GM19438 (cell line): ENCODE measurements around the gene PEAK1.

Source experiments
- ATAC-seq: cut with Tn5 transposase; IDR thresholded peaks from one replicate; pipeline ENCODE4 v1.9.1; 2021; ENCODE audit warnings: low read depth; ENCODE audit not compliant: unreplicated experiment

The PEAK1 gene

DNA sequence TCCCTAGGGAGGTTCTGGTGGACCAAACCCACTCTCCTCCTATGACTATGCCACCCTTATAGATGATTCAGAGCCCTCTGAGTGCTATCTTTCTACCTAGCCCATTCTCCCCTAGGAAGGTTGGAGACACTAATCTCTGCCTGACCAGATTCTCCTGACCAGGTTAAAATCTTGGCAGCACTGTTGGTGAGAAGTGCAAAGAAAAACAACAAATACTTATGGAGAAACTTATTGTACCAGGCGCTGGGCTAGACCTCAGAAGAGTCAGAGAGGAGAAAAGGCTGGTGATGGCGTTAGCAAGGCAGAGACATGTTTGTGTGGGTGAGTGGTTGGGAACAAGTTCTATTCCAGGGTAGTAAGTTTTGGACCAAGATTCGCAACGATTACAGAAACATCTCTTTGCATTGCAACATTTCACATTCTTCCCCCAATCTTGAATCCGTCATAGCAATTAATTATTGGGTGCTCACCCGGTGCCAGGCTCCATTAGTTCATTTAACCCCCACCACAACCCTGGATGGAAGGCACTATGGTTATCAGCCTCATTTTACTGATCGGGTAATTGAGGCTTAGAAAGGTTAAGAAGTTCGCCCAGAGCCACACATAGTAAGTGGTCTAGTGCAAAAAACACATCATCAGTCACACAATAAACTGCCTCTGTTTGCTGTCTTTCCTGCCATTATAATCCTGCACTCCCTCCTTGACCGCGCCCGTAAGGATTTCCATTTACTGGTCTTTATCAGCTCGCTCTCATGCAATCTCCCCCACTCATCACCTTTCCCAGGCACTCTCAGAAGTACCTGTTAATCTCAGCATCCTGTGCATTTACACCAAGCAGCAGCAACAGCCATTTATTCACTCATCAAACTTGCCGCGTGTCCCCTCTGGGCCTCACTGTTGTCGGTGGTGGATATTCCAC lies 348.3 kb downstream of the PEAK1 start:
- no peak for ATAC-seq

DNA sequence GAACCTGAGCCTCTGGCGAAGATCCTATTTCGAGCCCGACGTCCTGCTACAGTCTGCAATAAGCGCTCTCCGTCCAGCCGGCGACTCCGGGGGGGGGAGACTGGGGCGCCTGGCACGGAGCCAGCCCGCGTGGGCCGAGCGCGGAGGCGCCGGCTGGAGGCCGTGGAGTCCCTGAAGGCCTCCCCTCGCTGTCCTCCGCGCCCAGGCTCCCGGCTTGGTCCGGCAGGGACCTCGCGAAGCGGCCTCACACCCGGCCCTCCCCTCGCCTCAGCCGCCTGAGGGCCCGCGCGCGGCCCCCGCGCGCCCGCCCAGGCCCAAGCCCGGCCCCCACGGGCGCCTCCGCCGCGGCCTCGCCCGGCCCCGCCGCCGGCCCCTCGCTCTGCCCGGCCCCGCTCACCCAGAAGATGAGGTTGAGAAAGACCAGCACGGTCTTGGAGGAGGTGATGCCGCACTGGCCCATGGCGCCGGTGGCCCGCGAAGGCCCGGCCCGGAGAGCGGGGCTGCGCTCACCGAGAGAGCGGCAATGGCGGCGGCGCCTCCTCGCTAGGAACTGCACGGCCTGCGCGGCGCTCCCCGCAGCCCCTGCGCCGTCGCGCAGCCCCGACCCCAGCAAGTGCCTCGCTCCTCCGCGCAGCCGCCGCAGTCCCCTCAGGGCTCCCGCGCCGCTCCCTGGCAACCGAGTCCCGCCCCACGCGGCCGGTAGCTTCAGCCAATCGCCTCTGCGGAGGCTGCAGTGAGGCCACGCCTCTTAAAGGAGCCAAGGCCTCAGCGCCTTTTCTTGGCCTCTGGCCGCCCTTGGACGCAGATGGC lies 349.2 kb downstream of the PEAK1 start, which contains the start of gene TSPAN3:
Gene TSPAN3, minus strand, starts transcription at position 615 of the 810 bp plus-strand sequence. Its CDS starts 155 bp downstream, at position 460.
- ATAC-seq: peak; percentile 81

DNA sequence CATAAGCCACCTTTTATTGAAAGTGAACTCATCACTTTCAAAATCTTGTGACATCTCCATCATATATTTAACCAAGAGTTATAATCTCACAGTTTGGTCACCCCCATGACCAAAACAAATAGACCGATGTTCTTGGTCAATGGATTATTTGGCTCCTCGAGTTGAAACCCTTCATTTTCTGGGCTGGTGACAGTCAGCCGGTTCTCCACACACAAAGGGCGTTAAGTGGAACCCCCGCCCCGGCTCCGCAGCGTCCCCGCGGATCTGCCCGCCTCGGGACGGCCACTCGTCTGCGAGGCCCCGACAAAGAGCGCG lies 349.8 kb downstream of the PEAK1 start:
- ATAC-seq: no peak

DNA sequence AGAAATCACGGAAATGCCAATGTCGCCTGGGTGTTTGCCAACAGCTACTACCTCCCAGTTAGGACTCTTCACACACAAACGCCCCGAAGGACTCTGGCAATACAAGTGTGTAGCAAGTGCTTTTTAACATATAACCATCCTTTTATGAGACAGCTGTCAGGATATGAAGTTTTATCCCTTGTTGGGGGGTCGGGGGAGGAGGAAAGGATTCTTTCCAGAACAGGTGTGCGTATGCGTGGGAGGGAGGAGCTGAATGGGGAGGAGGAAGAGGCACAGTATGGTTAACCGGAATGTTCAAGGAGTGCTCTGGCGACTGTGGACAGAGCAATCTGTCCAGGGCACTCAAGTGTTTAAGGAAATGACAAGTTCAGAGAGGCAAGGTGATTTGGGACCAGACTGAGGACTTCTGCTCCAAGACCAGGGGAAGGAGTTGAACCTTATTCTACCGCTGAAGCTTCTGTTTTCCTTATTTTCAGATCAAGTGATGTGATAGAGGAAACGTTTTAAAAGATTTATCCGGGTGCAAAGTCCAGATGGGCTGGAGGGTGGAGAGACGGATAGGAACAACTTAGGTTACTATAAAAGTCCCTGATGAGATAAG lies 350.3 kb downstream of the PEAK1 start:
- no peak for ATAC-seq

DNA sequence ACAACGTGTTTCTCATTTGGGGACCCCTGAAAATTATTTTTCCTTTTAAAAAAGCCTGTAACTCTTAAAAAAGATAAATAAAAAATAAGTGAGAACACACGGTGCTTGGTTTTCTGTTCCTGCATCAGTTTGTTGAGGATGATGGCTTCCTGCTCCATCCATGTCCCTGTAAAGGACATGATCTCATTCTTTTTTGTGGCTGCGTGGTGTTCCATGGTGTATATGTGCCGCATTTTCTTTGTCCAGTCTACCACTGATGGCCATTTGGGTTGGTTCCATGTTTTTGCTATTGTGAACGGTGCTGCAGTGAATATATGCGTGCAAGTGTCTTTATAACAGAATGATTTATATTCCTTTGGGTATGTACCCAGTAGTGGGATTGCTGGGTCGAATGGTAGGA lies 351.3 kb downstream of the PEAK1 start:
- ATAC-seq: no peak

DNA sequence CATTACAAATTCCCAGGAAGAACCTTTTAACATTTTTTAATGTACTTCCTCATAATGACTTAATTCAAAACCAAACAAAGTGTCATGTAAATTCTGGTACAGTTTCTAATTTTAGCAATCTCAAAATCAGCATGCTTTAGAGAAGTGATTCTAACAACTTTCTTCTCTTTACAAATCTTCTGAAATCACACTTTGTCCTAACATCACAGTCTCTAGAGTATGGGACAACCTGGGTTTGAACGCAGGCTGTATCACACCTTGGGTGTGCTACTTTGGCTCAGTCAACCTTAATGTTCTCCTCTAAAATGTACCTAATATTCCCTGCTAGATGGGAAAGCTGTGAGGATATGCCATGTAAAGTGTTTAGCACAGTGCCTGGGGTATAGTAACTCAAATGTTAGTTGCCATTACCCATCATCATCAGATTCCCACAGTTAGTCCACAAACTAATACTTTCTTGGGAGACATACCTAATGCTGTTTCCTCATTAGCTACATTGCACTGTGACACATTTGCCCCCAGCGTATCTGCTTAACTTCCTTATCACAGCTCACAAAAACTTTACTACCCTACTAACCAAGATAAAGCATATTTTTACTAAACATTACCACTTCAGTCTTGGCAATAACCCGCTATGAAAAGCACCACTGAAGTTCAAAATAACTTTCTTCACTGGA lies 352.1 kb downstream of the PEAK1 start:
- ATAC-seq: no peak

DNA sequence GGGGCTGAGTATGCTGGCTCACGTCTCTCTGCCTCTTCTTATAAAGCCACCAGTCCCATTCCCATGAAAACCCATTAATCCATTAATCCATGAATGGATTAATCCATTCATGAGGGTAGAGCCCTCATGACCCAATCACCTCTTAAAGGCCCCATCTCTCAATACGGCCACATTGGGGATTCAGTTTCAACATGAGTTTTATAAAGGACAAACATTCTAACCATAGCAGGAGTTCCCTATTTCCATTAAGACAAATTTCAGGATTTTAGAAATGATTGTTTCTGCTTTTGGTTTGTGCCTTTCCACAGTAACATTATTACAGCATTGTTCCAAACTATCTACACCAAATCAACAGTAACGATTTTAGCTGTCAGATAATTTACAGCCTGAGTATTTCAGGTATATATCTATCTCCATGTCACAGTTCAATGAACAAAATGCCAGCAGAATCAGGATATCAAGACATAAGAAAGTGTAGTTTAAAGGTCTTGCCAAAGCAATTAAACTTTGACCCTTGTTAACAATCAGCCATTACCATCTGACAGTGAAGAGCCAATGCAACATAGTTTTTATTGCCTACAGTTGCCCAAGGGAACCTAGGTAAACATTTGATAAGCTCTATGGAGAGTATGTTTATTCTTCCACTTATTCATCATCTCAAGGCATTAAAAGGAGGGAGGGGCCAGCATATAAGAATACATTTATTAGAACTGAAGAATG lies 352.8 kb downstream of the PEAK1 start:
- no peak for ATAC-seq

DNA sequence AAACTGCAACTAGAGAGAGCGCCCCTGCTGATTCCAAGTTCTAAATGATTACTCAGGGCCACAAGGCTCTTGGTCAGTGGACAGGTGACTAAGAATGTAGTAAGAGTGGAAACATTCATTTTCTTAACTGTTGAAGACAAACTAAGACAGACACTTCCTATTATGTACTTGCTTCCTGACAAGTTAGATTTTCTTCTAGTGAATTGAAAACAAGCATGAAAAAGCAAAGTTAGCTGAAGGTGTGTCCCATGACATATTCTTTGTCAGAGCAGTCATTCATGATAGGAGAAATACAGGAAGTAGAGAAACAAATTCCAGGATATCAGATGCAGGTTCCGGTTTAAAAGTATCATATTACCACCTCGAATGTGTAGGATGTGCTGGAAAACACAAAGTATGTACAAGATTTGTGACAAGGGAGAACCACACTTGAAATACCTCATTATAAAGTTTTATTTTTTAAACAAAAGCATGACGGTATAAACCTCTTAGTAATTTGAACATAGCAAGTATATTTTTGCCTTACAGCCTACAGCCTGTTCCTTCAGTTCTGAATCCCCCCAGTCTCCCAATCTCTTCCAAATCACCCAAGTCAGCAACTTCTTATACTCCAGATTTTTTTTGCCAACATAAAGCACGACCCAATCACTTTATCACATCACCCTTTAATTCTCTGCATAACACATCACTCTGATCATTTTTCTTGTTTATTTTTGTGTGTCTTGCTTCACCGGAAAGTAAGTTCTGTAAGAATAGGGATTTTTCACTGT lies 355.2 kb downstream of the PEAK1 start:
- ATAC-seq: no peak

DNA sequence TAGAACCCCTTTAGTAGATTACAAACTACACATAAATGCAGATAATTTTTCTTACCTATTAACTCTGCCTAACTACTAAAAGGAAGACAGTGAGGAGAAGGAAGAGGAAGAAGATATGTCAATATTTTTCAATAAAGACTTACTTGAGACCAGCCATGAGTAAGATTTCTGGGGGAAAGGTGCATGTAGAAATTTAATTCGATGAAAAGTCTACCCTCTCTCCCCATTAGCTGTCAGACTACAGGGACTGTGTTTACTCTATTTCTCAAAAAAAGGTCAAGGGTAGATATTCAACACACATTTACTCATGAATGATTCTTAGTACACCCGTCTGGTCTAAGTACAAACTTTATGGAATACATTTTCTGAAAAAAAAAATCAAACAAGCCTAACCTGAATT lies 355.8 kb downstream of the PEAK1 start:
- ATAC-seq: no peak

DNA sequence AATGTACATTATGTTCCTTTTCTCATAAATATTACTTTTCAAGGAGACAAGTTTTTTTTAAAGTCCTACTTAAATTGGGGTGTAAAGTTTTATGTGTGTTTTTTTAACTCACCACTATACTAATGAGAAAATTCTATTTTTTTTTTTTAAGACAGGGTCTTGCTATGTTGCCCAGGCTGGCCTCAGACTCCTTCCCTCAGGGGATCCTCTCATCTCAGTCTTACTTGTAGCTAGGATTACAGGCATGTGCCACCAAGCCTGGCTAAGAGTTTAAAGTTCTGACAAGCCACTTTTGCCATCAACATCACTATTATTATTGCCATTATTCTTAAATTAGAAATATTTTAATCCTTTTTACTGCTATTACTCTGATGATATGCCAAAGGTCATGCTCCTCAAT lies 356.7 kb downstream of the PEAK1 start:
- ATAC-seq: no peak

DNA sequence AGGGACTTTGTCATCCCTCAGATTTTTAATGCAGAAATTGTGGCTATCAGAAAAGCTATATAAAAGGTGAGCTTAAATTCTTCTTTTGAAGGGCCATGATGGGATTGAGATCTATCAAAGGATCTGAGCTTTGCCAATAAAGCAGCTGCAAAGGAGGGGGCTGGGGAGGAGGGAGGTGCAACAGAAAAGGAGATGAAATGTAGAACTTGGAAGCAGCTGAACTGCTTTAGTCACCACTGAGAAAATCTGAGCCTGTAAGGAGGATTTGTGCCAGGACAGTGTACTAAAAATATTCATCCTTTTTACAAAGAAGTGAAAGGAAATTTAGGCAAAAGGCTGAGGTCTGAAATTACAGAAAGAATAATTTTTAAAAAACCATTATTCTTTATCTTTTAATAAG lies 359.4 kb downstream of the PEAK1 start:
- ATAC-seq: no peak

DNA sequence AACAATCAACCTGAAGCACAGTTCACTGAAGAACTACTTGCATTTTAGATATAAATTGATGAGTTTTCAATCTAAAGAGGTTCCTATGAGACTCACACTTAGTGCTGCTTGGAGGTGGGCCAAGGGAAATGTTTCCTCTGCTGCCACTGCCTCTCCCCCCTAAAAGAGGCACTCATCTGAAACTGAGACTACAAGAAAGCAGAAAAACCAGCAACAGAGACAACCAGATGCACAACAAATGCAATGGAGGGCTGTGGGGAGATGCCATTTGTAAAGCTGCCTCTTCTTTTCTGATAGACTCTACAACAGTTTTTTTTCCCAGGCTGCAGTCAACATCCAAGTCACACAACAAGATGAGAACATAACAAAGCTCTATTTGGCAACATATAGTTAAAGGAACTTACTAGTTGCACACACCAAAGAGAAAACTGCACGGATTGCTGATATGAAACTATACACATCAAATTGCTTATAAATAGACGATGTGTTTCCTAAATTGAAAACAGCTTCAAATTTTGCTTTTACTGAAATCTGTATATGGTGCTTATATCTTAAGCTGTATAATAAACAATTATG lies 360.0 kb downstream of the PEAK1 start:
- no peak for ATAC-seq

DNA sequence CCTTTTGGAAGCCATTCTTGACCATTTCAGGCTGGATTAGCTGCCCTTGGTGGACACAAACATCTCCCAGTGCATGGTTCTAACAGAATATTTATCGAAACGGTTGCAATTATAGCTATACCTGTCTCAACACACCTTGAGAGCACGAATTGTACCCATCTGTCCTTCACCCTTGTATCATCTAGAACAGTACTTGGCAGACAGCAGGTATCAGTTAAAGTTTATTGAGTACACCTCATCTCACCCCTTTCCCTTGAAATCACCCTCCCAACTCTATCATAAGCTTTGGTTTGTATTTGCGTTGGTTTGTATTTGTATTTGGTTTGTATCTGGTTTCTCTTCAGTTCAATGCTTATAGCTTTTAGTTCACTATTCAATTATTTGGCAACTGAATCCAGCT lies 361.4 kb downstream of the PEAK1 start:
- ATAC-seq: no peak

DNA sequence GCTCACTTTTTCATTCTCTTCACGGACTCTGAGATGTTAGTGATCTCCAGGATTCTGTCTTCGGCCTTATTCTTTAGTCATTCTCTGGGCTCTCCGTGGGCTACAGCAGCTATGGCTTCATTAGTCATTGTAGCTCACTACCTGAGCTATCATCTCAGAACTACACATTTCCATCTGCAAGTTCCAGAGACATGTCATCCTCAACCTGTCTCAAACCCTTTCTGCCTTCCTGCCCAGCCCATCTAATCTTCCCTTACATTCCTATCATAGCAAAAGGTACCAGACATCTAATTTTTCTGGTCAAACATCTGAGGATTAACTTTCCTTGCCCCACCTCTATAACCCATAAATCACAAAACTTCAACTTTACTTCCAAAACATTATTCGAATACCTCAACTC lies 362.2 kb downstream of the PEAK1 start:
- ATAC-seq: no peak

DNA sequence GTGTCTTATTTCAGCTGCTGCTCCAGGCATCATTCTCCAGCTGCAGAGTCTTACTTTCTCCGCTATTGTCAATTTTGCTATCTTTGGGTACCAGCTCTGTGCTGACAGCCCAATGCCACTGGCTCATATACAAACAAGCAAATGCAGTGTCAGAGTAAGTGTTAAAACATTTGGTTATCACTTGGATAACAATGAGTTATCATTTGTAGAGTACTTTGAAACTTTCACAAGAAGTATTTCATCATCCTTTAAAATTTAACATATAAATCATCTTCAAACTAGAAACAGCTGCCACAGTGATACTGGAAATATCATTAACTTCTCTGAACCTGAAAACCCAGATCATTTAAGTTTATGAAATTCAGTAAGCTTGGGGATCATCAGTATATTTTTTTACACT lies 362.8 kb downstream of the PEAK1 start:
- no peak for ATAC-seq

DNA sequence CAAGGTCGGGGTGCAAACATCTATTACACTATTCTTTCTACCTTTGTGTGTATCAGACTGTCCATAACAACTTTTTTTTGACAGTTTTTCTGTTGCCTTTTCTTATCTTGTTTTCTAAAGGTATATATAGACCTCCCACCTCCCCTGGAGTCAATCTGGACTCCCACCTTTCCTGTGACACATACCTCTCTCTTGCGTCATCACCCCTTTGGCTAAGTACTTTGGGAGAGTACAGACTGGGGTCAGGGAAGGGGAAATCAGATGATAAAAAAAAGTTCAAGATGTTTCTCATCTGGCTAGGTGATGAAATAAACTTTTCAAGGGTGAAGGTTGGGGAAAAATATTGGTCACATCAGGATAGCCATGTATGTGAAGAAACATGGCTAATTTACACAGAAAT lies 366.2 kb downstream of the PEAK1 start:
- no peak for ATAC-seq

DNA sequence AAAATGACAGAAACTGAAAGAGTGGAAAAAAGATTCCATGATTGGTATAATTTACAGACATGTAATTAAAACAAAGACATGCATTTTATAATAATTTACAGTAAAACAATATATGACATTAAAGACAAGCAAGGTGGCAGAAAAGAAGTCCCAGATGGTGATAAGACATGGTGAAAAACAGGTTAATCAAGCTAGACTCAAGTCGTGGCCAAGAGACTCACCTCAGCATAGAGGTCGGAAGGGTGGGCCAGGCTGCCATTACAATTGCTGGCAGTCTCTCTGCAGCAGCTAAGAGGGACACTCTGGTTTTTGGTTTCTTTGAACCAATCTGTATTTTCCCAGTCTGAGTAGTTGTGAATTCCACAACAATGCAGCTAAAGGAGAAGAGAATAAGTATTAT lies 367.3 kb downstream of the PEAK1 start:
- ATAC-seq: no peak
